Pancreas (tissue), 10 donors: ENCODE results near the gene MC1R. TPM values are rescaled to one million over a fixed set of nuclear protein-coding genes. Genes with fewer than 3 reads are reported as not detected.

Source experiments
- ATAC-seq, 4 donors: fragments of 200-7000 bp; cut with Tn5 transposase; one replicate each; pipeline versions ENCODE4 v1.8.0 to v1.9.1; 2020; ENCODE audit warnings: mild to moderate bottlenecking in 4 of 4, moderate library complexity in 4 of 4
- DNase-seq, 6 donors: peaks; one replicate each; pipeline ENCODE4 v3.0.0-alpha.2; 2020
- FAIRE-seq: peaks from 2 replicates; lab custom pipeline; 2012; peaks lifted over from hg19 to GRCh38; lab: Jason Lieb, UNC
- H3K27ac ChIP-seq, 4 donors: fragments of 200-600 bp; sonication (generic); 1 replicate in 3 of 4; 2 replicates in 1 of 4; pipeline versions ENCODE4 v1.5.0 to v1.8.0; 2020
- H3K27me3 ChIP-seq, 4 donors: fragments of 200-600 bp; one replicate each; pipeline ENCODE4 v1.8.0; 2021
- H3K36me3 ChIP-seq, 3 donors: fragments of 200-600 bp; sonication (generic) in 1 of 3; one replicate each; pipeline versions ENCODE4 v1.5.0 to v1.8.0; 2020 to 2021
- H3K4me1 ChIP-seq, 3 donors: fragments of 200-600 bp; one replicate each; pipeline ENCODE4 v1.8.0; 2021
- H3K4me3 ChIP-seq, 4 donors: fragments of 200-600 bp; sonication (generic) in 2 of 4; one replicate each; pipeline versions ENCODE4 v1.5.0 to v1.8.0; 2020 to 2021
- H3K9me3 ChIP-seq, 4 donors: fragments of 200-600 bp; one replicate each; pipeline ENCODE4 v1.8.0; 2021
- WGBS, 2 donors: extraction: QIAGEN DNeasy Blood & Tissue Kit; methylation state at CpG; one replicate each; pipeline ENCODE4 v1.1.7; 2013; 5-methylcytosine and 5-hydroxymethylcytosine counted together
- intact Hi-C, 3 donors: fragments of 100-400 bp; cut with DNase I; formaldehyde crosslinking; loops; one replicate each; pipeline versions ENCODE4 v1.11.1 to v1.14.2; 2022
- polyA plus RNA-seq, 2 donors: library from polyadenylated mRNA; stranded (reverse); fragments of 200-250 nt; gene quantifications; one replicate each; pipeline ENCODE4 v1.2.3, GENCODE V29; 2013
- total RNA-seq, 6 donors: library from RNA; stranded (reverse); fragmentation: NEBNext Ultra II Directional in 4 of 6; extraction: Animal tissue kit (Norgen Biotek cat#: 25700) in 4 of 6; gene quantifications; one replicate each; pipeline versions ENCODE4 v1.2.1 to v1.2.4, GENCODE V29; 2021 to 2023
- TF ChIP-seq, protein P1 (sequence below), 4 donors: fragments of 200-600 bp; sonication (generic) in 3 of 4; IDR thresholded peaks; one replicate each; pipeline versions ENCODE4 v1.5.0 to v1.8.0; 2021; ENCODE audit warnings: antibody characterized with exemption in 4 of 4
- donor health status: healthy with polysubstance abuse.
- donor health status: DM: no; HTN: no; CAD: no; lungs with moderate emphysema.
- donor health status: DM: no; HTN: no; CAD: no.
- donor health status: control.
- donor health status: control.
- donor health status: Bipolar disorder and iron deficiency.
- donor health status: DM: yes; HTN: yes; CAD: no.
- donor health status: DM: no; HTN: no; CAD: no.
- donor health status: DM: no; HTN: no; CAD: no.
- donor health status: DM: yes; HTN: yes; CAD: no.

MC1R gene
- total RNA-seq (1 to 10 TPM; 1.1 to 3.3 (median 1.6) TPM), polyA plus RNA-seq (10 to 100 TPM in 1 of 2 donors, 1 to 10 TPM in 1; 9.4 to 14.3 TPM)

- TF ChIP-seq, protein P1, sequence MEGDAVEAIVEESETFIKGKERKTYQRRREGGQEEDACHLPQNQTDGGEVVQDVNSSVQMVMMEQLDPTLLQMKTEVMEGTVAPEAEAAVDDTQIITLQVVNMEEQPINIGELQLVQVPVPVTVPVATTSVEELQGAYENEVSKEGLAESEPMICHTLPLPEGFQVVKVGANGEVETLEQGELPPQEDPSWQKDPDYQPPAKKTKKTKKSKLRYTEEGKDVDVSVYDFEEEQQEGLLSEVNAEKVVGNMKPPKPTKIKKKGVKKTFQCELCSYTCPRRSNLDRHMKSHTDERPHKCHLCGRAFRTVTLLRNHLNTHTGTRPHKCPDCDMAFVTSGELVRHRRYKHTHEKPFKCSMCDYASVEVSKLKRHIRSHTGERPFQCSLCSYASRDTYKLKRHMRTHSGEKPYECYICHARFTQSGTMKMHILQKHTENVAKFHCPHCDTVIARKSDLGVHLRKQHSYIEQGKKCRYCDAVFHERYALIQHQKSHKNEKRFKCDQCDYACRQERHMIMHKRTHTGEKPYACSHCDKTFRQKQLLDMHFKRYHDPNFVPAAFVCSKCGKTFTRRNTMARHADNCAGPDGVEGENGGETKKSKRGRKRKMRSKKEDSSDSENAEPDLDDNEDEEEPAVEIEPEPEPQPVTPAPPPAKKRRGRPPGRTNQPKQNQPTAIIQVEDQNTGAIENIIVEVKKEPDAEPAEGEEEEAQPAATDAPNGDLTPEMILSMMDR (IDR thresholded peaks at IDR 0.05): peak in 1 of 4 donors; percentile 8
- Histone ChIP-seq H3K4me3 (peak within 1 kb of the TSS in 1 of 4 donors; percentile 30), H3K27me3 (peaks cover 0 to 5% (median 0%) of the 10 kb centered on the region in 4 donors), H3K9me3 (no peaks in the 10 kb centered on the region), H3K27ac (no peak within 1 kb of the TSS), H3K36me3 (no peaks in the 10 kb centered on the region), H3K4me1 (peaks cover 0 to 19% (median 18%) of the 10 kb centered on the region in 3 donors)
- 5% methylated on average over 23 of the region's 23 CpGs for WGBS, 2 donors
- DNase-seq (peak in 1 of 6 donors; percentile 62), ATAC-seq (peak in 1 of 4 donors; percentile 1), FAIRE-seq (no peak)
- intact Hi-C loops: no loop called here
Measured at GRCh38 chr16:89918453-89919347, at the start of gene MC1R. Gene MC1R (plus strand): TSS chr16:89918862. CDS start chr16:89919259, 397 bp downstream.

DNA sequence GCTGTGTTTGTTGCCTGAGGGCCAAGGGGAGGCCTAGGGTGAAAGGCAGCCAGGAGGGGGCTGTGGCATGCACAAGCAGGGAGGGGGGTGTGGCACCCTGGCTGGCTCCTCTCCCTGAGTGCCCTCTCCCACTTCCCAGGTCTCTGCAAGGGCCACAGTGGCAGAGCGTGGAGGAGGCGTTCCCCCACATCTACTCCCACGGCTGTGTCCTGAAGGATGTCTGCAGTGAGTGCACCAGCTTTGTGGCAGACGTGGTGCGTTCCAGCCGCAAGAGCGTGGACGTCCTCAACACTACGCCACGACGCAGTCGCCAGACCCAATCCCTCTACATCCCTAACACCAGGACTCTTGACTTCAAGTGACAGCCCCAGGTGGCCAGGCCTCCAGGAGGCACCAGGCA is 48.8 kb upstream of the MC1R start:
- intact Hi-C loops: no loop called here
- FAIRE-seq (no peak), DNase-seq (no peak), ATAC-seq (no peak)
- no peak overlapping the region for H3K4me3 ChIP-seq
- H3K36me3 ChIP-seq: no peaks in the 10 kb centered on the region
- H3K9me3 ChIP-seq: no peaks in the 10 kb centered on the region
- H3K27me3 ChIP-seq: no peaks in the 10 kb centered on the region
- H3K4me1 ChIP-seq: peaks cover 4 to 12% (median 4%) of the 10 kb centered on the region in 3 donors
- H3K27ac ChIP-seq: no peak overlapping the region
- TF ChIP-seq, protein P1 (IDR thresholded peaks at IDR 0.05): no peak
- 90 to 95% methylated on average over 12 of the region's 12 CpGs for WGBS, 2 donors

DNA sequence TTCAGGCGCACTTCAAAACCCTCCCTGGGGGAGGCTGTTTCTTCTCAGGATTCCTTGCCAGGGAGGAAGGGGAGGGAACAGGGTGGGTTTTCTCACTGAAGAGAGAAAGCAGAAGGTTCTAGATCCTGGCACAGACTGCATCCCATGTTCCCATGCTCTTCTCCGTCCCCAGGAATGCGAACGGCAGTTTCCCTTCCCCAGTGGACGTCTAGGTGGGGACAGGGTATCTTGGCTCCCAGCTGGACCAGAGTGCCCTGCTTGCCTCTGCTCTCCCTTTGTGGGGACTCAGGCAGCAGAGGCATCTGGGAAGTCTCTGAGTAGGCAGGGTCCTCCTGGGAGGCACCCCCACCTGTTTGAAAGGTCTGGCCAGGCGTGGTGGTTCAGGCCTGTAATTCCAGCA is 48.2 kb upstream of the MC1R start:
- Histone ChIP-seq H3K36me3 (no peaks in the 10 kb centered on the region), H3K9me3 (no peaks in the 10 kb centered on the region), H3K27me3 (no peaks in the 10 kb centered on the region), H3K27ac (no peak overlapping the region), H3K4me3 (no peak overlapping the region), H3K4me1 (peaks cover 4 to 13% (median 4%) of the 10 kb centered on the region in 3 donors)
- intact Hi-C loops: no loop called here
- TF ChIP-seq, protein P1 (IDR thresholded peaks at IDR 0.05): no peak
- DNase-seq (no peak), ATAC-seq (no peak), FAIRE-seq (no peak)
- 92 to 100% methylated on average over 6 of the region's 6 CpGs for WGBS, 2 donors

GRCh38 chr16:89871895-89872294 is 46.8 kb upstream of the MC1R start:
- ATAC-seq (no peak), FAIRE-seq (no peak), DNase-seq (no peak)
- Histone ChIP-seq H3K27me3 (no peaks in the 10 kb centered on the region), H3K9me3 (no peaks in the 10 kb centered on the region), H3K4me3 (no peak overlapping the region), H3K36me3 (no peaks in the 10 kb centered on the region), H3K27ac (no peak overlapping the region), H3K4me1 (peaks cover 4 to 13% (median 4%) of the 10 kb centered on the region in 3 donors)
- TF ChIP-seq, protein P1 (IDR thresholded peaks at IDR 0.05): no peak
- WGBS, 2 donors: 84 to 87% methylated on average over 9 of the region's 9 CpGs
- intact Hi-C loops: no loop called here
